ENCODE measurements around the gene BRCC3. TPM values are rescaled to one million over a fixed set of nuclear protein-coding genes. Genes with fewer than 3 reads are reported as not detected.
"Not testable (repeated sequence)": the region's sequence is repeated elsewhere in the genome, so short reads cannot be mapped to it uniquely, and the experiment has no call there.

BRCC3 gene
- total RNA-seq, 1 experiment from 2014 or later, result 14.8 TPM

- no peak for DNase-seq (ENCODE audit: low read depth)
These were observed 72.7 kb downstream of the BRCC3 start for GRCh38 chrX:155143959-155144548.

GRCh38 chrX:155144926-155145325 lies 73.6 kb downstream of the BRCC3 start:
- DNase-seq (ENCODE audit: low read depth), result no peak

- DNase-seq (ENCODE audit: low read depth), result not testable (repeated sequence)
These were observed 76.3 kb downstream of the BRCC3 start for GRCh38 chrX:155147612-155148011.

GRCh38 chrX:155148166-155148565 lies 76.9 kb downstream of the BRCC3 start:
- not testable (repeated sequence) for DNase-seq (ENCODE audit: low read depth)

GRCh38 chrX:155148724-155149537 lies 77.6 kb downstream of the BRCC3 start:
- DNase-seq (ENCODE audit: low read depth), result peak; percentile 5

- no peak for DNase-seq (ENCODE audit: low read depth)
These were observed 98.6 kb downstream of the BRCC3 start for GRCh38 chrX:155169881-155170280.

Other genes with a start within 250 kb of the BRCC3 start
- gene SMIM9, start 236.8 kb upstream of the BRCC3 start, total RNA-seq (2014; rRNA removed), result not detected in 2 replicates
- gene F8A1, start 185.2 kb upstream of the BRCC3 start, total RNA-seq (2014; rRNA removed), result 2.6 and 3.6 TPM in 2 replicates
- 7.8 and 11.4 TPM in 2 replicates for gene F8, start 48.8 kb upstream of the BRCC3 start, total RNA-seq (2014; rRNA removed)
- gene FUNDC2, start 44.7 kb upstream of the BRCC3 start, total RNA-seq (2014; rRNA removed), result 38.0 and 40.6 TPM in 2 replicates
- 17.2 and 23.2 TPM in 2 replicates for gene CMC4, start 372 bp upstream of the BRCC3 start, total RNA-seq (2014; rRNA removed)
- gene MTCP1, start 372 bp upstream of the BRCC3 start, total RNA-seq (2014; rRNA removed), result 2.0 and 7.2 TPM in 2 replicates
- 94.2 and 98.0 TPM in 2 replicates for gene VBP1, start 145.0 kb downstream of the BRCC3 start, total RNA-seq (2014; rRNA removed)
- 0.06 and 0.19 TPM in 2 replicates for gene RAB39B, start 193.0 kb downstream of the BRCC3 start, total RNA-seq (2014; rRNA removed)